Subcutaneous adipose tissue (tissue), 4 donors: ENCODE measurements around the gene SLC25A21. TPM values are rescaled to one million over a fixed set of nuclear protein-coding genes. Genes with fewer than 3 reads are reported as not detected.

ENCODE experiments used
- CTCF ChIP-seq: fragments of 450-650 bp; IDR thresholded peaks from one replicate; pipeline ENCODE4 v1.5.1; 2016; ENCODE audit warnings: low read depth, mild to moderate bottlenecking, control low read depth, antibody characterized with exemption, moderate library complexity
- total RNA-seq, 4 donors: library from RNA; depleted of rRNA; stranded (reverse); fragments of >200 nt; gene quantifications; one replicate each; pipeline ENCODE4 v1.1.0, GENCODE V29; 2016

Gene SLC25A21
- total RNA-seq, 4 donors from 2014 or later = 0.98 to 1.1 TPM; not detected in 2

GRCh38 chr14:36997843-36998242, 174.6 kb downstream of the SLC25A21 start:
- TF ChIP-seq CTCF = no peak

GRCh38 chr14:36996857-36997590, 175.4 kb downstream of the SLC25A21 start:
- no peak for TF ChIP-seq CTCF

- no peak for TF ChIP-seq CTCF
These were observed 176.1 kb downstream of the SLC25A21 start for GRCh38 chr14:36996133-36996856.

GRCh38 chr14:36989806-36990205, 182.6 kb downstream of the SLC25A21 start:
- TF ChIP-seq CTCF = no peak

- no peak for TF ChIP-seq CTCF
These were observed 183.4 kb downstream of the SLC25A21 start for GRCh38 chr14:36988989-36989388.

GRCh38 chr14:36988568-36988967, 183.8 kb downstream of the SLC25A21 start:
- no peak for TF ChIP-seq CTCF

- TF ChIP-seq CTCF = no peak
These were observed 186.0 kb downstream of the SLC25A21 start for GRCh38 chr14:36986407-36986806.
